GM12878 (cell line): ENCODE results near the gene MSL1. TPM values are rescaled to one million over a fixed set of nuclear protein-coding genes. Genes with fewer than 3 reads are reported as not detected.

Experiments used
- BACH1 ChIP-seq: fragments of 450-650 bp; IDR thresholded peaks from 2 replicates; pipeline ENCODE4 v1.6.1; 2017; ENCODE audit warnings: mild to moderate bottlenecking, borderline replicate concordance
- BCLAF1 ChIP-seq: fragments of 450-650 bp; IDR thresholded peaks from 2 replicates; pipeline ENCODE4 v1.6.1; 2017; ENCODE audit warnings: antibody characterized with exemption, mild to moderate bottlenecking, moderate library complexity
- CHD2 ChIP-seq: IDR thresholded peaks from 2 replicates; pipeline ENCODE4 v1.6.1; 2011; ENCODE audit warnings: low read depth, low read length, improper control_type of control experiment, borderline replicate concordance
- CHD4 ChIP-seq: fragments of 200-600 bp; sonication (generic); IDR thresholded peaks from 2 replicates; pipeline ENCODE4 v1.6.1; 2016; ENCODE audit warnings: mild to moderate bottlenecking
- ETV6 ChIP-seq, 2 experiments: fragments of 450-650 bp in 1 of 2; IDR thresholded peaks in 1 of 2; conservative IDR thresholded peaks in 1 of 2; 2 replicates each; pipeline ENCODE4 v1.6.1; 2014; ENCODE audit warnings: antibody characterized with exemption in 1 of 2, borderline replicate concordance in 1 of 2, low read depth in 1 of 2, mild to moderate bottlenecking in 1 of 2, moderate library complexity in 1 of 2
- FOXK2 ChIP-seq: fragments of 450-650 bp; IDR thresholded peaks from 2 replicates; pipeline ENCODE4 v1.6.1; 2017; ENCODE audit warnings: mild to moderate bottlenecking, moderate library complexity
- IKZF1 ChIP-seq: fragments of 450-650 bp; conservative IDR thresholded peaks from 2 replicates; pipeline ENCODE4 v1.6.1; 2017; ENCODE audit warnings: antibody characterized with exemption, mild to moderate bottlenecking
- IRF5 ChIP-seq: fragments of 450-650 bp; IDR thresholded peaks from 2 replicates; pipeline ENCODE4 v1.6.1; 2017; ENCODE audit warnings: borderline replicate concordance
- NBN ChIP-seq: fragments of 450-650 bp; IDR thresholded peaks from 2 replicates; pipeline ENCODE4 v1.6.1; 2016
- POLR2AphosphoS2 ChIP-seq: IDR thresholded peaks from 2 replicates; pipeline ENCODE4 v1.6.1; 2011; ENCODE audit warnings: low read depth, mild to moderate bottlenecking, low read length, improper control_type of control experiment, moderate library complexity
- POU2F2 ChIP-seq: IDR thresholded peaks from 3 replicates; pipeline ENCODE4 v1.6.1; 2011; ENCODE audit warnings: low read depth, mild to moderate bottlenecking, low read length, borderline replicate concordance
- REST ChIP-seq: IDR thresholded peaks from 2 replicates; pipeline ENCODE4 v1.6.1; 2012; ENCODE audit warnings: mild to moderate bottlenecking, low read depth, low read length
- TBL1XR1 ChIP-seq: IDR thresholded peaks from 2 replicates; pipeline ENCODE4 v1.6.1; 2012; ENCODE audit warnings: low read depth, low read length, improper control_type of control experiment
- TCF3 ChIP-seq: IDR thresholded peaks from 2 replicates; pipeline ENCODE4 v1.6.1; 2012; ENCODE audit warnings: low read depth, mild to moderate bottlenecking, low read length, borderline replicate concordance; ENCODE audit not compliant: insufficient read depth
- USF2 ChIP-seq: IDR thresholded peaks from 2 replicates; pipeline ENCODE4 v1.6.1; 2011; ENCODE audit warnings: low read depth, low read length, improper control_type of control experiment, borderline replicate concordance
- ZBED1 ChIP-seq: IDR thresholded peaks from 2 replicates; pipeline ENCODE4 v1.6.1; 2016; ENCODE audit warnings: borderline replicate concordance
- polyA plus RNA-seq, 11 experiments: library from polyadenylated mRNA; depleted of rRNA in 4 of 11; unstranded in 6 of 11; stranded (reverse) in 5 of 11; fragments of >200 nt; fragmentation: Nextera tagmentation in 4 of 11; fragmentation: Illumina TruSeq in 1 of 11; extraction: Ambion mirVana in 4 of 11; extraction: Trizol in 1 of 11; gene quantifications; 1 replicate in 1 of 11; 2 replicates in 10 of 11; pipeline versions ENCODE4 v1.2.1 to v1.2.3, GENCODE V29; 2011 to 2016; ENCODE audit warnings: inconsistent platforms in 2 of 11, missing spikeins in 2 of 11, low read depth in 1 of 11
- total RNA-seq, 4 experiments: library from RNA; depleted of rRNA in 3 of 4; stranded (reverse); fragments of >200 nt in 3 of 4; fragmentation: Illumina TruSeq in 1 of 4; extraction: Trizol in 1 of 4; gene quantifications; 2 replicates each; pipeline versions ENCODE4 v1.2.1 to v1.2.3, GENCODE V29; 2013 to 2021
- TF ChIP-seq, protein P1 (sequence below): fragments of 450-650 bp; IDR thresholded peaks from 2 replicates; pipeline ENCODE4 v1.6.1; 2018; ENCODE audit warnings: borderline replicate concordance, mild to moderate bottlenecking; ENCODE audit not compliant: partially characterized antibody

Gene MSL1
- total and polyA plus RNA-seq, 10 of the 15 experiments (the other 5 are each of a cell fraction or from before 2014, with no cell fraction given): 6.1 to 95.2 (median 51.8) TPM

GRCh38 chr17:40121181-40122135 is at the start of gene MSL1 (continued):
- TF ChIP-seq REST (no peak), TCF3 (no peak), ZBED1 (no peak), BCLAF1 (no peak), CHD4 (no peak), BACH1 (peak; percentile 34; the same call in 1 of the 2 replicates), POU2F2 (no peak), TBL1XR1 (no peak), IRF5 (no peak), NBN (no peak), FOXK2 (no peak), ETV6 (conservative IDR thresholded peaks at IDR 0.05 in 1 of 2, IDR thresholded peaks at IDR 0.05 in 1 of 2; ENCODE audit: borderline replicate concordance in 1 of 2, low read depth in 1 of 2) (no peak), USF2 (no peak), CHD2 (peak; percentile 52; the same call in 1 of the 2 replicates), POLR2AphosphoS2 (0 out of 2 replicates have a peak, but pooled peaks have one; percentile 2), IKZF1 (peak; percentile 53; the same call in 1 of the 2 replicates)
- TF ChIP-seq, protein P1, sequence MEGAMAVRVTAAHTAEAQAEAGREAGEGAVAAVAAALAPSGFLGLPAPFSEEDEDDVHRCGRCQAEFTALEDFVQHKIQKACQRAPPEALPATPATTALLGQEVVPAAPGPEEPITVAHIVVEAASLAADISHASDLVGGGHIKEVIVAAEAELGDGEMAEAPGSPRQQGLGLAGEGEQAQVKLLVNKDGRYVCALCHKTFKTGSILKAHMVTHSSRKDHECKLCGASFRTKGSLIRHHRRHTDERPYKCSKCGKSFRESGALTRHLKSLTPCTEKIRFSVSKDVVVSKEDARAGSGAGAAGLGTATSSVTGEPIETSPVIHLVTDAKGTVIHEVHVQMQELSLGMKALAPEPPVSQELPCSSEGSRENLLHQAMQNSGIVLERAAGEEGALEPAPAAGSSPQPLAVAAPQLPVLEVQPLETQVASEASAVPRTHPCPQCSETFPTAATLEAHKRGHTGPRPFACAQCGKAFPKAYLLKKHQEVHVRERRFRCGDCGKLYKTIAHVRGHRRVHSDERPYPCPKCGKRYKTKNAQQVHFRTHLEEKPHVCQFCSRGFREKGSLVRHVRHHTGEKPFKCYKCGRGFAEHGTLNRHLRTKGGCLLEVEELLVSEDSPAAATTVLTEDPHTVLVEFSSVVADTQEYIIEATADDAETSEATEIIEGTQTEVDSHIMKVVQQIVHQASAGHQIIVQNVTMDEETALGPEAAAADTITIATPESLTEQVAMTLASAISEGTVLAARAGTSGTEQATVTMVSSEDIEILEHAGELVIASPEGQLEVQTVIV: no peak
